ENCODE results near the gene GUCA1A.

DNA sequence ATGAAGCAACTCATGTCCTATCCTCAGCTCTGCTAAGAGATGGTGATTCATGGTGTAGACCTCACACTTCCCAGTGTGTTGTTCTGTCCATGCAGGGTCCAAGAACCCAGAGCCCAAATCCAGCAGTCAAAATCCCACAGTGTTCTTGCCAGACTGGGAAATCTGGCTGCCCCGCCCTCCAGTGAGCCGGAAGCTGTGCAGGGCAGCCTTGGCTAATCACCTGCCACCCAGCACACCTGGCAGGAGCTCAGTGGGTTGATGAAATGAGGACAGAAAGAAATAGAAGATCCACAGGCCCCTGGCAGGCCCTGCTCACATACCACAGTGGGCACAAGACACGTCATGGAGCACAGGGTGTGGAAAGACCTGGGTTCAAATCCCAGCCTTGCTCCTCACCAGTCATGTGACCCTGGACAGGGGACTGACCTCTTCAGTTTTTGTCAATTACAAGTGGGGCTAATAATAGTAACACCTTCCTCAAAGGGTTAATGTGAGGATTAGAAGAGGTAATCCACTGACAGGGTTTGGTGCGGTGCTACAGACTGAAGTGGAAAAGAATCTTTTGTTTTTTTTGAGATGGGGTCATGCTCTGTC, 13.6 kb upstream of the GUCA1A start:
- TF ChIP-seq POLR2AphosphoS5 (IDR thresholded peaks at IDR 0.05) (peak in 1 of 3 donors; percentile 43), EP300 (IDR thresholded peaks at IDR 0.05) (no peak), CTCF (IDR thresholded peaks at IDR 0.05) (no peak)

Measured in stomach (tissue), 4 donors.